COLO668 (cell line): ENCODE data around the gene FGL2.
"Not testable (repeated sequence)": the region's sequence is repeated elsewhere in the genome, so short reads cannot be mapped to it uniquely, and the experiment has no call there.

ENCODE experiments used
- DNase-seq: peaks from one replicate; lab custom pipeline; 2025; ENCODE audit not compliant: unreplicated experiment; lab: John Stamatoyannopoulos, UW

Gene FGL2

DNA sequence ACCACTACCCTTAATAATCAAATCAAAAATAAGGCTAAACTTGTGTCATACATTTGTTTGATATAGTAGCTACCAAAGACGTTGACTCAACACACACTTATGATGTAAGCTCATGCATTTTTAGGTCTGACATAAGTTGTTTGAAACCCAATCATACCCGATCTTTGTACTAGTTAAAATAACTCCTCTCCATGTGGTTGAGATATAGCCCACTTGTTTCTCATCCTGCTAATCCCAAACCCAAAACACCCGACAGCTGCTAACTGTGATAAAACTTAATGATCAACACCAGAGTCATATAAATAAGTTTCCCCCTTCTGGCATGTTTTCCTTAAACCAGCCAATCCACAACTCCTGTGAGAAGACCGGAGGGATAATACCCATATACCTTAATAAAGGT lies 28.5 kb downstream of the FGL2 start:
- DNase-seq: not testable (repeated sequence)

DNA sequence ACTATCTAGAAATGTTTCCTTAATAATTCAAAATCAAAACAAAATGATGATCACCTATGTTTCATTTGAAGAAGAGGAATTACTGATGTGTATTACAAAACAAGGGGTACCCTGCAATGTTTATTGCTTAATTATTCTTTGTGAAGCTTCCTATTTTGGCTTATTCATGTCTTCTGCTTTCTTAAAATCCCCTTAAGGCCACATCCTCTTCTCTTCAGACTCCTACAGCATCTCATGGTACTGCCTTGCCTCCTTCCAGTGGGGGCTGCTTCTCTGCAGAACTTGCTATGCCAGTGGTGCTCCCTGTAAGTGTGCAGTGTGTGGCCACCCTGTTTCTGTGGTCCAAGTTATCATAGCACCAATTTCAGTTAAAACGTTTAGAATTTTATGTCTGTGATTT lies 42.2 kb downstream of the FGL2 start:
- no peak for DNase-seq

DNA sequence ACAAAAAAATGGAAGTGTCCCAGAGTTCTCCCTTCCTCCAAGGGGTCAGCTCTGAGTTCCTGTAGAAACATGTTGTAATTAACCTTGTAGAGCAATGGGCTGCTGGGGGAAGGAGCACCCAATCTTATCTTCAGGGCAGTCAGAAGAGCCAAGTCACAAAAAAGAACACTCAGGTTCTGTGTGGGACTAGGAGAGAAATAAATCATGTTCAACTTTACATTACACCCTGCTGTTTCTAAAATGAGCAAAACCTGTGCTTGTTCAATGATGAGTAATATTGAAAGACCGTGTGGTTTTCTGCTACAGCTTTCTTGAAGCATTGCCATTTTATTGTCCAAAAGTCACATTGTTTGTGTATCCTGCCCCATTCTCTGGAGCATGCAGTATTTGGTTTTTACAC lies 42.6 kb downstream of the FGL2 start:
- not testable (repeated sequence) for DNase-seq

DNA sequence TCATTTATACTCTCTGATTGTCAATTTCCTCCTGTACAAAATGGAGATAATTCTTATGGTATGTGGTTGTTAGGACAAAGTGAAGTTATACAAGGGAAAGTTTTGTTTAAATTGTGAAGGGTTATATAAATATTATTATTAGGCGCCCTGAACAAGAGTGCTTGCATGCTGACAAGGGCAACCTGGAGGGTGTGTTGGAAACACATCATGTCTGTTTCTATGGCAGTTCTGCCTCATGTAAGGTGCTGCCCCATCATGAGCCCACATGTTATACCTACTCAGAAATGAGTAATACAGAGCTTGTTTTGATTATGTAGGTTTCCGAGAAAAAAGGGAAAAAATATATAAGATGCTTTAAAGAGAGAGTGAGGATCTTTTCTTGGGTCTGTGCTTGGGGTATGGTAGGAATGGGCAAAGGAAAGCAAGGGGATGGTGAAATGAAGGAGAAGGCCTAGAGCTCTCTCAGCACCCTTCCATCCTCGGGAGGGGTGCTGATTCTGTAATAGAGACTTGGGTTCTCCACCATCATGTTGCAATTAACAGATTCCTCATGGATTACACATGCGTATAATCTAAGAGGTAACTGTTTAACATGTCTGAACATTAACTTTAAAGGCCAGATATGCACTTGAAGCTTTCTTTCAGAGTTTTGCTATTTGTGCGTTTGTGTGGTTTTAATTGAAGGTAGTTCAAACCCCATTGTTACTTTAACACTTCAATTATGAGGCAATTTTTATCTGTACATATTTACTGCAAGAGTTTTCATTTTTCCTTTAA lies 43.8 kb downstream of the FGL2 start:
- DNase-seq: not testable (repeated sequence)

DNA sequence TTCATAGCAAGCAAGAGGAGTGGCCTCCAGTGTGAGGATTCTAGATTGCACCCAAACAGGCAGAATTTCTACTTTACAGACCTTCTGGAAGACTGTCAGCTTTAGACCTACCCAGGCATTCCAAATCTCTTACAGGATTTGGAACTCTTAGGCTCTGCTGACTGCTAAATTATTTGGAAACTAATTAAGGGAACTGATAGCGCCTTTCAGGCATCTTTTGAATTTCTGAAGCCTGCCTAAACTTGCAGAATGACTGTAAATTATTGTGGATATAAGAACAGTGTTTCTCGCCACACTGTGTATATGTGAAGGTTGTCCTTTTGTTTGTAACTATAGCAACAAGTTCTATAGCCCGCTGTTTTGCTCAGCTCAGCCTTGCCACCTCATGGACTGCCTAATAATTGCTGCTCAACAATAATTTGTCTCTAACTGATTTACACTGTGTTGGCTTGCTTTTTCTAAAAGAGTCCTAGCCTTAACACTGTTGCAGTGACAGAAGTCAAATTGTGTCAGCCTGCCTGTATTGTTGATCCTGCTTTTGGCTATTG lies 44.6 kb downstream of the FGL2 start:
- not testable (repeated sequence) for DNase-seq

DNA sequence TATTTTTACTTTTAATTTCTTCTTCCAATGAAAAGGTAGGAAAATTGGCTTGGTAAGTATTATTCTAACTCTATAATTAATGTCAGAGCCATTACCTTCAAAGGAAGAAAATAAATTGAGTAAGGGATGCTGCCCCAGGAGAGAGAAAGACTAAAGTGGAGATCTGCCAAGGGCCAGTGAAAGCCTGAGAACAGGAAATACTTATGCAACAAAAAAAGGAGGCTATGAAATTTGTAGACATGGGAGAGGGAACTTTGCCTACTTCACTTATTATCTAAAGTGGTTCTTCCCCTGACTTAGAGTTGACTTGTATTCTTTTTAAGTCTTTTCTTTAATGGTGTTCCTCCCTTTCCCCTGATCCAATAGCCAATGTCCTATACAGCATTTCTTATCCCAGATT lies 47.4 kb downstream of the FGL2 start:
- not testable (repeated sequence) for DNase-seq
